ACC112 (cell line): ENCODE measurements around the gene PHKA2.

Experiments used
- H2AFZ ChIP-seq: fragments of 200-600 bp; sonication (generic); one replicate; pipeline ENCODE4 v1.6.0; 2017; ENCODE audit warnings: antibody characterized with exemption, low read length; ENCODE audit not compliant: unreplicated experiment
- H3K27ac ChIP-seq: fragments of 200-600 bp; sonication (generic); 2 replicates; pipeline ENCODE4 v1.5.1; 2014; ENCODE audit warnings: low read depth, mild to moderate bottlenecking, antibody characterized with exemption, low read length, moderate library complexity
- H3K27me3 ChIP-seq: fragments of 200-600 bp; sonication (generic); 2 replicates; pipeline ENCODE4 v1.6.1; 2014; ENCODE audit warnings: mild to moderate bottlenecking, antibody characterized with exemption, low read length, moderate library complexity, mixed read lengths; ENCODE audit not compliant: insufficient read depth
- H3K36me3 ChIP-seq: fragments of 200-600 bp; sonication (generic); 2 replicates; pipeline ENCODE4 v1.6.1; 2016; ENCODE audit warnings: mild to moderate bottlenecking, antibody characterized with exemption, low read length, moderate library complexity, mixed read lengths; ENCODE audit not compliant: insufficient read depth
- H3K4me1 ChIP-seq: fragments of 200-600 bp; sonication (generic); one replicate; pipeline ENCODE4 v1.6.1; 2016; ENCODE audit warnings: low read length, mixed read lengths; ENCODE audit not compliant: insufficient read depth, unreplicated experiment, control insufficient read depth
- H3K4me3 ChIP-seq: fragments of 200-600 bp; sonication (generic); 2 replicates; pipeline ENCODE4 v1.5.1; 2014; ENCODE audit warnings: mild to moderate bottlenecking, low read depth, low read length
- H3K79me2 ChIP-seq: fragments of 200-600 bp; sonication (generic); one replicate; pipeline ENCODE4 v1.6.0; 2016; ENCODE audit warnings: low read length; ENCODE audit not compliant: control insufficient read depth, unreplicated experiment, insufficient read depth

PHKA2 gene

DNA sequence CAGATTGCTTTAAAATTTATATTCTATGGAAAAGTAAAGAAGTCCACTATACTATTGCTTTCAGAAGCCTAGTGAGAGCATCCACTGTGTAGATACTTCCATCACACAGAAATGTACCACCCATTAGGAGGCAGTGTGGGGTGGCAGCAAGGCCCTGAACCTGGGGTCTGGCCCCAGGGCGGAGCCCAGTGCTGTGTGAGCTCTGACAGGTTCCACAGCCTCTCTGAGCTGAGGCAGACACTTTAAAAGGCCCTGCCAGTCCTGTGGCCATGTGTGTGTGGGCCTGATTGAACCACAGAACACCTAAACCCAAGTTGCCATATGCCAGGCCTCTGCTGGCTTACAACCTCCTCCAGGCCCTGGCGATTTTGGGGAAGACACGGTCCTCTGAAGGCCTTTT lies 49.2 kb downstream of the PHKA2 start:
- Histone ChIP-seq H3K4me3 (no peak overlapping the region), H3K27ac (no peak overlapping the region), H3K36me3 (0 out of 2 replicates have a peak, but pooled peaks cover 5% of the 10 kb centered on the region), H3K79me2 (no peaks in the 10 kb centered on the region), H3K4me1 (no peaks in the 10 kb centered on the region), H3K27me3 (no peaks in the 10 kb centered on the region), H2AFZ (no peak overlapping the region)

DNA sequence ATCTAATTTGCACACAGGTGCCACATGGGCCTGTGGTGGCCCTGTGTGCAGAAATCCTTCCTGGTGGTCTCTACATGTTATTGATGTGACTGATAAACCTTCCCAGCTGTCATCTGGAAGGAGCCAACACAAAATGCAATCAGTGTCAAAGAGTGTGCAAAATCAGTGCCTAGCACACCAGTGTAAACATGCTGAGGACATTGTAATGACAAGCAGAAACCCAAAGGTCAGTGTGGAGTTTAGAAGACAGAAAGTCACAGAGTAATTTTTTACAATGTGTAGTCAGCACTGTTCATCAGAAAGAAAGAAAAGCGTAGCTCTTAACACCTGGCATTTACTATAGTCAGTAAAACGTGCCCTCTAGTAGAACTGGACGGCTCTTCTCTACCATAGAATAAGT lies 50.3 kb downstream of the PHKA2 start:
- Histone ChIP-seq H3K27ac (no peak overlapping the region), H3K27me3 (no peaks in the 10 kb centered on the region), H3K36me3 (0 out of 2 replicates have a peak, but pooled peaks cover 5% of the 10 kb centered on the region), H3K4me3 (no peak overlapping the region), H2AFZ (no peak overlapping the region), H3K79me2 (no peaks in the 10 kb centered on the region), H3K4me1 (no peaks in the 10 kb centered on the region)

DNA sequence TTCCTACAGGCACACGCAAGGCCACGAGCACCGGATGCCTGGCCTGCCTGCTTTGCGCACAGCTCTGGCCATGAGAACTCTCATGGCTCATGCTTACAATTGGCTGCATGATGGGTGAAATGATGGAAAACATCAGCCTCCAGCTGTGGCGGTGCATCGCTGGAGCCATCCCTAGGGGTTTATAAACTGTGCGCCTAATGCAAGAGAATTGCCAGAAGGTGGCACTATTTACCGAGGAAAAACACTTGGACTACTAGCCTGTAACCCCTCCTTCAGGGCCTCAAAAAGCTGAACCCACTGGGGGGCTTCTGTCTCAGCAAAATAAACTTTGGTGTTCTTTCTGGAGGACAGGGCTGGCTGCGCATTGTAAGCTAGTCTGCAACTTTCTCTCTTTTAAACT lies 51.9 kb downstream of the PHKA2 start:
- Histone ChIP-seq H3K36me3 (no peaks in the 10 kb centered on the region), H3K4me3 (no peak overlapping the region), H3K27me3 (no peaks in the 10 kb centered on the region), H2AFZ (no peak overlapping the region), H3K79me2 (no peaks in the 10 kb centered on the region), H3K4me1 (no peaks in the 10 kb centered on the region), H3K27ac (no peak overlapping the region)

DNA sequence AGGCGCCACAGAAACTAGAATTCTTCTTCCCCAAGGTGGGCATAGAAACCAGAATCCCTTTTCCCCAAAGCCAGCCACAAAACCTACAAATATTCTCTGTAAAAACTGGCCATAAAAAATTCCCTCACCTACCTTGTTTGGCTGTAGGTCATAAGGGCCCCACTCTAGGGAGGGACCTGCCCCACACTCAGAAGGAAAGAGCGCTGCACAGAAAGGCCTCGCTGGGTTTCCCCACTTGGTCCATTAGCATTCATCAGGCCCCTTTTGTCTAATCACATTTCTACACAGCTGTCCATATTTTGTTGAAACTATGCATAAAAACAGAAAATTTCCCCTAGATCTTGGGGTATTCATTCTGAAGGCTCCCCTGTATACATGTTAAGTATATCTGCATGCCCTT lies 54.1 kb downstream of the PHKA2 start:
- Histone ChIP-seq H3K27ac (no peak overlapping the region), H2AFZ (no peak overlapping the region), H3K4me3 (no peak overlapping the region), H3K79me2 (no peaks in the 10 kb centered on the region), H3K27me3 (no peaks in the 10 kb centered on the region), H3K4me1 (no peaks in the 10 kb centered on the region), H3K36me3 (no peaks in the 10 kb centered on the region)

DNA sequence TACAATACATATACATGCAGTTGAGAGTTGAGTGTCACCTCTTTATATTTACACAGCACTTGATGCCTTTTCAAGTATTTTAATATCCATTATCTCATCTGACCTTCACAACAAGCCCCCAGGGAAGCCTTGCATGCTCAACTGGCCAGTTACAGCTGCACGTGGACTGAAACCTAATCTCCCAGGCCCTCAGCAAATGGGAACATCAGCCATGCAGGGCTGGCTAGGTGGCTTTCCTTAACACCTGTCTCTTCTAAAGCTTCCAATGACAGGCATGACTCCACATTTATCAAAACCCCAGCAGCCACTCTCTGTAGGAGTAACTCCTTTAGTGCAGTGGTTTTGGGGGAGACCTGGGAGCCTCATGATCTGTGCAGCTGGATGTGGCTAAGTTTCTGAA lies 56.4 kb downstream of the PHKA2 start:
- Histone ChIP-seq H2AFZ (no peak overlapping the region), H3K36me3 (no peaks in the 10 kb centered on the region), H3K4me3 (no peak overlapping the region), H3K27me3 (no peaks in the 10 kb centered on the region), H3K27ac (no peak overlapping the region), H3K79me2 (no peaks in the 10 kb centered on the region), H3K4me1 (no peaks in the 10 kb centered on the region)

DNA sequence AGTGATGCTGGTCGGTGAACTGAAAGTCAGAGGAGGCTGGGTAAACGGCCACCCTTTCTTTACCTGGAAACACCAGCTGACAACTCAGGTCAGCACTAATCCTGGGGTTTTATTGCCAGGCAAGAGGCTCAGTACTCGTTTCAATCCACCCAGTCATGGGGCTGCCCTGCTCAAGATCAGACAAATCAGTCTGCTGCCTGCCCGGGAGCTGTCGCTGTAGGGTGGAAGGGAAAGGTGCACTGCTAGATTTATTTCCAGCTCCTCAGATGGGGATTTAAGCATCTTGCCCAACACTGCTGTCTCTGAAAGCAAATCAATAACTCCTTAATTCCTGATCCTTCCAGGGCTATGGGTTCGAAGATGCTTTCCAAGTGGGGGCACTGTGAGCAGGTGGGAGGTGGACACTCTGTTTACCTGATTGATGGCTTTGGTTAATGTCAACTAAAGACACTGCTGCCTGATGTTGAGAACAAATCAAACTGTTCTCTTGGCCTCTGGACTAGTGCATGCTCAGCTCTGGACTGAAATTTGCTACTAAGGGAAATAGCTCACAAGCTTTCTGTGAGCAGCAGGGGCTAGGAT lies 59.3 kb downstream of the PHKA2 start:
- no peaks in the 10 kb centered on the region for H3K27me3 ChIP-seq
- no peaks in the 10 kb centered on the region; the same call in 1 of the 2 replicates for H3K36me3 ChIP-seq
- H3K4me3 ChIP-seq: no peak overlapping the region

DNA sequence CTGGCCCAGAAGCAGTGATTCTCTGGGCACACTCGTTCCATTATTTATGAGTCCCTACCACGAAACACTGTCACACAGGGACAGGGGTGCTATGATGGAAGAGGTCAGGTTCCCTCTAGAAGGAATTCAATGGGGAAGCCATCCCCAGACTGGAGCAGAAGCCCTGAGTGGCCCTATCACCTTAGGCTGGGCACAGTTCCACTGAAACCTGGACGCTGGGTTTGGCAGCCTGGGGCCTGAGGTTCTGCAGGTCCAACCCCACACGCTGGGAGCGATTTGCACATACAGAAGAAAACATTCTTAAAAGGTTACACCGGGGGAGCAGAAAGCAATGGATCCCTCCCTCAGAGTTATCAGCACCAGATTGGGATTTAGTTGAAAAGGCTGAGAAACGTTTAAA lies 63.3 kb downstream of the PHKA2 start:
- H3K27me3 ChIP-seq: no peaks in the 10 kb centered on the region
- H3K4me3 ChIP-seq: no peak overlapping the region
- no peaks in the 10 kb centered on the region for H3K4me1 ChIP-seq
- no peak overlapping the region for H2AFZ ChIP-seq
- no peaks in the 10 kb centered on the region for H3K79me2 ChIP-seq
- H3K36me3 ChIP-seq: peaks cover 17% of the 10 kb centered on the region
- H3K27ac ChIP-seq: no peak overlapping the region

More for the DNA sequence above, 59.3 kb downstream of the PHKA2 start:
- H2AFZ ChIP-seq: no peak overlapping the region
- H3K79me2 ChIP-seq: no peaks in the 10 kb centered on the region
- no peak overlapping the region for H3K27ac ChIP-seq
- no peaks in the 10 kb centered on the region for H3K4me1 ChIP-seq

DNA sequence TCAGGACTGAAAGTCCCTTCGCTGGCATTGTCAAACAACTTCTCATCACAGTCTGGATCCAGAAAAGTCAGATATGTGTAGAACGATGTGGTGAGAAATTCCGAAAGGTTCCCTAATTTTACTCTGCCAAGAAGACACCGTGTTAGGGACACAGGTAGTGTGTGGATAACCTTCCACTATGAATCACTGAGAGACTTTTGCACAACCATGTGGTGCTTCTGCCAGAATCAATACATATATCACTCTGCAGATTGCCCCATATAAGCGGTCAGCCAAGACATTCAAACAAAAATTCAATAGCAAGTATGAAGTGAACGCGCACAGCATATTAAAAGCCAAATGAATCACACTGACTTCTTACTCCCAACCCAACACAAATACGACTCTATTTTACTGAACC lies 63.8 kb downstream of the PHKA2 start:
- no peak overlapping the region for H3K4me3 ChIP-seq
- H3K27me3 ChIP-seq: no peaks in the 10 kb centered on the region
- H3K79me2 ChIP-seq: no peaks in the 10 kb centered on the region
- no peak overlapping the region for H2AFZ ChIP-seq
- peaks cover 17% of the 10 kb centered on the region for H3K36me3 ChIP-seq
- H3K4me1 ChIP-seq: no peaks in the 10 kb centered on the region
- no peak overlapping the region for H3K27ac ChIP-seq

DNA sequence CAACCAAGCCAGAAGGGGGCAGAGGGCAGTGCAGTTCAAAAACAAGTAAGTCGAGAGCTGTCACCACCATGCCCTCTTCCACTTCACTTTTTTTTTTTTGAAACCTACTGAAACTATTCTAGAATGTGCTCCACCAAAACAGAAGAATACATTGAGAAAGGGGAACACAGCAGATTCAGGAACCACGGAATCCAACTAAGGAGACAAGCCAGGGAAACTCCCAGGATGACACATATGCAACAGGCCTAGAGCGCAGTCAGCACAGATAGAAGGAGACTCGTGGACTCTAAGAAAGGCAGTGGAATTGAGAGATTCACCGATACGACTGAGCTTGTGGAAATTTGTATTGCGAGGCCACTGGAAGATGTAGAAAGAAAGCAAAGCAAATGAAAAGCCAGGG lies 66.1 kb downstream of the PHKA2 start:
- Histone ChIP-seq H3K4me3 (no peak overlapping the region), H2AFZ (no peak overlapping the region), H3K36me3 (peaks cover 17% of the 10 kb centered on the region), H3K79me2 (no peaks in the 10 kb centered on the region), H3K27me3 (no peaks in the 10 kb centered on the region), H3K27ac (no peak overlapping the region), H3K4me1 (no peaks in the 10 kb centered on the region)

DNA sequence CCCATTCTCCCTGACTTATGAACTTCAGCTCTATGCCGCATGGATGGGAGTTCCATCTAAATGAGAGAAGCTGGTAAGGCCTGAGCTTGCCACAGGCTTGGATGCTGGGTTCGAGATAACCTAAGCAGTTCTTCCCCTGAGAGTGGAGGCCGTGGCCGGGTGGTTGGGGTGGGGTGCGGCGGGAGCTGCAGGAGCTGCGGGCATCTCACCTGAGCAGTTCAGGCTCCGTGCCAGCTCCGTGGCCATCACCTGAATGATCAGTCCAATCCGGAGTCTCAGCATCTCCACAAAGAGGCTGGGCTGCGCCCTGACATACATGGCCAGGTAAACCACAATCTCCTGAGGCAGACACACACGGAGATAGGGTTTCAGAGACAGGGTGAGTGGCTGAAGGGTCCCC lies 77.6 kb downstream of the PHKA2 start:
- Histone ChIP-seq H3K4me1 (no peaks in the 10 kb centered on the region), H3K79me2 (no peaks in the 10 kb centered on the region), H2AFZ (no peak overlapping the region), H3K27ac (no peak overlapping the region), H3K27me3 (no peaks in the 10 kb centered on the region), H3K4me3 (no peak overlapping the region), H3K36me3 (no peaks in the 10 kb centered on the region)

DNA sequence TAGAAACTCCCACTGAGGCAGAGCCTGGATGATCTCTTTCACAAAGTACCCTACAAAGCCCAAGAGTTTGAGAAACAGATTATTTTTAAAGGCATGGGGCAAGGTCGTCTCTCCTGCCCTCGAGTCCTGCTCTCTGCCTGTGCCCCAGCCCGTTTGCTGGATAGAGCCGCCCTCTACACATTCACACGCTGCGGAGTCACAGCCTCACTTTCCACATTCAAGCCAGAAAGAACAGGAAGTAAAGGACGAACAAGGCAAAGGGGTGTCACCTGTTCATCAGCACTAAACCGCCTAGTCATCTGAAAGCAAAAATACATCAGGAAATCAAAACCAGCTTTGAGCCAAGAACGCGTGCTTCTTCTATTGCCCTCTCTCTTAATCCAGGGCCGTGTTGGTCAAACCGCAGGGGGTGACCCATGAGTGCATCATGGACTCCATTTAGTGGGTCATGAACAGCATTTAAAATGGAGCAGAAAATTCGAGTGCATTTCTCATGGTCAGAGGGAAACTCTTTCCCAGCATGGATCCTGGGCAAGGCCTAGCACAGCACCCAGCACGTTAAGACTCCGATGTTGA lies 83.4 kb downstream of the PHKA2 start:
- H3K36me3 ChIP-seq: no peaks in the 10 kb centered on the region

More for the DNA sequence above, 83.4 kb downstream of the PHKA2 start:
- H3K79me2 ChIP-seq: no peaks in the 10 kb centered on the region
- H3K27me3 ChIP-seq: no peaks in the 10 kb centered on the region
- H3K4me1 ChIP-seq: peaks cover 7% of the 10 kb centered on the region
- no peak overlapping the region for H3K4me3 ChIP-seq
- no peak overlapping the region for H2AFZ ChIP-seq
- H3K27ac ChIP-seq: no peak overlapping the region
